GM21423 (cell line): ENCODE measurements around the gene IL18RAP.

Experiments
- ATAC-seq: cut with Tn5 transposase; IDR thresholded peaks from one replicate; pipeline ENCODE4 v1.9.1; 2021; ENCODE audit warnings: mild to moderate bottlenecking, moderate library complexity; ENCODE audit not compliant: unreplicated experiment

The IL18RAP gene, protein sequence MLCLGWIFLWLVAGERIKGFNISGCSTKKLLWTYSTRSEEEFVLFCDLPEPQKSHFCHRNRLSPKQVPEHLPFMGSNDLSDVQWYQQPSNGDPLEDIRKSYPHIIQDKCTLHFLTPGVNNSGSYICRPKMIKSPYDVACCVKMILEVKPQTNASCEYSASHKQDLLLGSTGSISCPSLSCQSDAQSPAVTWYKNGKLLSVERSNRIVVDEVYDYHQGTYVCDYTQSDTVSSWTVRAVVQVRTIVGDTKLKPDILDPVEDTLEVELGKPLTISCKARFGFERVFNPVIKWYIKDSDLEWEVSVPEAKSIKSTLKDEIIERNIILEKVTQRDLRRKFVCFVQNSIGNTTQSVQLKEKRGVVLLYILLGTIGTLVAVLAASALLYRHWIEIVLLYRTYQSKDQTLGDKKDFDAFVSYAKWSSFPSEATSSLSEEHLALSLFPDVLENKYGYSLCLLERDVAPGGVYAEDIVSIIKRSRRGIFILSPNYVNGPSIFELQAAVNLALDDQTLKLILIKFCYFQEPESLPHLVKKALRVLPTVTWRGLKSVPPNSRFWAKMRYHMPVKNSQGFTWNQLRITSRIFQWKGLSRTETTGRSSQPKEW

DNA sequence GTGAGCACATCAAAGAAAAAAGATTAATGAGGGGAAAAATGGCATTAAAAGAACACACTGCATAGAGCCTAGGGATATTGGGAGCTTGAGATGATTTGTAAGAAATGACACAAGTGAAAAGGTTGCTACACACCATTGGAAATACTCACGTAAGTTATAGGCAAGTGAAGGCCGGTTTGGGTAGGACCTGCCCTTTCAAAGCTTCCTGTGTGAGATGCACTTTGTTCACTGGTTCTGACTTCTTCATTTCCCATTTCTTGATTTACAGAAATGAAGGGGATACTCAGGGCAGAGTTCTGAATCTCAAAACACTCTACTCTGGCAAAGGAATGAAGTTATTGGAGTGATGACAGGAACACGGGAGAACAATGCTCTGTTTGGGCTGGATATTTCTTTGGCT is at the start of gene IL18RAP:
IL18RAP (plus strand) TSS at position 251 of the 400 bp plus-strand sequence; CDS start at position 369, 118 bp downstream.
- no peak for ATAC-seq

DNA sequence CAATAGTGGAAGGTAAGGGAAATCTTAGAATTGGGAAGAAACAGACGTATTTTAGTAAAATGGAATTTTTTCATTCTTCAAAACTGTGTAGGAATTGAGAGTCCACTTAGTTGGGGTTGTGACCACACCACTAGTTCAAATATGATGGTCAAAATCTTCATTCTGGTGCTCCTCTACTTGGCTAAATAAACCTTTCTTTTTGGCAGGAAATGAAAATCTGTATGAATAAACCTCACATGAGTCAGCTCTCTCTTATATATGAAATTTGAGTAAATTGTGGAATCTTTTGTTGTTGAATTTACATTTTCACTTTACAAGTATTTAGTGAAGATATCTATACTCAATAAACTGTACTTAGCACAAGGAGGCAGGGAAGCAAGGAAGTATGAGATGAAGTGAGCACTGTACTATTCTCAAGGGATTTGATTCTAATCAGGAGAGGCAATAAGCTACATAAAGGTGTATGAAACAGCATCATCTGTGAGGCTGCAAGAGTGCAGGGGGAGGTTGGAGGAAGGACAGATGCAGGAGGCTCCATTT is 46.8 kb upstream of the IL18RAP start:
- no peak for ATAC-seq

DNA sequence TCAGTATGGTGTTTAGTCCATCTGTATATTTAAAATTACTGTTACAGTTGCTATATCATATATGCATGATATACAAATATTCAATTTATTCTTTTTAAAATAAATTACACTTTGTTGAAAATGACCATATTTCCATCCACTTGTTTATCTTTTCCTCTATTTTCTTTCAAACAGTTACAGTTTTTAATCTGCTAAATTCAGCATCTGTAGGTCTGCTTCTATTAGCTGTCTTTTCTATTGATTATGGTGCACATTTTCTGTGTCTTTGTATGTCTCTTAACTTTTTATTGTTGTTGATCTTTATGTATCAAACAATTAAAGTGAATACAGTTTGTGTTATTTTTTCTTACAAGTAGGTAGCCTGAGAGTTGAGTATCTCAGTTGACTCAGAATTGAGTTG is 39.2 kb upstream of the IL18RAP start:
- ATAC-seq: no peak

DNA sequence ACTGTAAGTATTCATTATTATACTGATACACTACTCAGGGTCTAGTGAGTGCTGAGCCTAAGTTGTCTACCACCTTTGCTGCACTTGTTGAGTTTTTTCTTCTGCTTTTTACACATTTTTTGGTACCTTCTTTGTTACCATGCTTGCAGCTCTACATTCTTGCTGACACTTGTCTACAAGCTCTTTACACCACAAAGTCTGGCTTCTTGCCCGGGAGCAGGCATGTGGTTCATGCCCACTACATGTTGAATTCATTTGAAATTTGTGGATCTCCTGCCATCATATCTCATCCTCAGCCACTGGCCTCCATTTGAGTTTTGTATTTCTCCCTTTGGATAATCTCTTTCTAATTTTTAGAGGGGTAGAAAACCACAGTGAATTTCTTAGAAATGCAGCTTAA is 37.4 kb upstream of the IL18RAP start:
- no peak for ATAC-seq

DNA sequence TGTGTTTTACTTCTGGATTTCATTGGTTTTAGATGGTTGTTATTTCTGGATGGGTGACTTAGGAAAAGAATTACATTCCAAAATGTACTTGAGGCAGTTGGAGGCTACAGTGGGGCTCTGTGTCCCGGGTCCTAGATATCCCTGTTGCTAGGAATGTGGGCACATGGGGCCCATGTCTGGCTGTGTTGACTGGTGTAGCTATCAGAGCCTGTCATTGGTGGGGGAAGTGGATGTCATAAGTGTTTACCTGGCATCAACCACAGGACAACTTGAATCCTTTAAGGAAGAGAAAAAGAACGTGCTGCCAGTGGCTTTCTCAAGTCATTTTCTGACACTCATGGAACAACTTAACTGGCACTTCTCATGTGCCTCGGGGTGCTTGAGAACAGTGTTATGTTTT is 37.0 kb upstream of the IL18RAP start:
- no peak for ATAC-seq

DNA sequence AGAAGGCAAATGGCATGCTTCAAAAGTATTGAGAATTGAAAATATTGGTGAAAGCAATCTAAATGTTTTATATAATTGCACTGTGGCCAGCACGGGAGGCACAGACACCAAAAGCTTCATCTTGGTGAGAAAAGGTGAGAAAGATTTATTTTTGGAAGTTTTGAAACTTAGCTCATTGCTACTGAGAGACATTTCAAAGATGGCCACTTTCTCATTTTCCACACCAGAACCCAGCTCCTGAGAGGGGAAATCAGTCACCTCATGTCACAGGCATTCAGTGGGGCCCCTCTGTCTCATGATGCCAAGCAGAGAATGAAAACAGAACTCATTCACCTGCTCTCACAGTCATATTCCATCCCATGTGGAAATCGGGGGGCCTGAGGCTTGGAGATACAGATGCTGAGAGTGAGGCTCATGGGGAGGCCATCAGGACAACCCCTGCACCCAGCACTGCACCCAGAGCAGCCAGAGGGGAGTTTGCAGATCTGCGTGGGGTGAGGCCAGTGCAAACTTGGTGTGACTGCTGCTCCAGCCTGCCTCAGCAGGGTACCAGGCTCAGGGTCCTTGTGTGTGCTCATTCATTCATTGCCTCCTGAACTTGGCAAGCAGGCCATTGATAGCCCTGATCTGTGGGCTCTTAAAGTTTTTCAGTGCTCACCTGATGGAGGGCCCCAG is 36.0 kb upstream of the IL18RAP start:
- no peak for ATAC-seq

DNA sequence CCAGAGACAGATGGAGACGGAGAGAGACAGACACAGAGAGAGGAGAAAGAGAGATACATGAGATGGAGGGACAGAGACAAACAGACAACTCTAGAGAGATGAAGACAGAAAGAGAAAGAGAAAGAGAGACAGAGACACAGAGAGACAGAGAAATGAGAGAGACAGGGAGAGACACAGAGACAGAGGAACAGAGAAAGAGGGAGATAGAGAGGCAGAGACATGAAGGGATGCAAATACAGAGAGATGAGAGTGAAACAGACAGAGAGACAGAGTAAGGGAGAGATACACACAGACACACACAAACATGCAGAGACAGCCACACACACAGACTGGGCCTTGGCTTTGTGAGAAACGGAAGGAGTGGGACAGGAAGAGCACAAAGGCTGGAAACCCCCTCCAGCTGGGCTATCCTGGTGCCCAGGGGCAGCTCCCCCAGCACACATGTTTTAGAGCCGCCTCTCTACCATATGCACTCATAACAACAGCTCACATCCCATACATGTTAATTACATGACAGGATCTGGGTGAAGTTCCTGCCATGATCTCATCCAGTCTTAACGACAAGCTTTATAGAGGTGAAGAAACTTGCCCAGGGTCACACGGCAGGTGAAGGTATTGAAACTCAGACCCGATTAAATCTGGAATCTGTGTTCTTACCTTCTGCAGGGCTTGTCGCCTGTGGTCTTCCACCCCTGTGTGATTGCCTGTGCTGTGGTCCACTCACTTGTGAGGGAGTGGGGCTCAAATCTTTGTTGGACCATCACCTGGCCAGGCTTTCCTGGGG is 35.0 kb upstream of the IL18RAP start:
- peak; percentile 42 for ATAC-seq

DNA sequence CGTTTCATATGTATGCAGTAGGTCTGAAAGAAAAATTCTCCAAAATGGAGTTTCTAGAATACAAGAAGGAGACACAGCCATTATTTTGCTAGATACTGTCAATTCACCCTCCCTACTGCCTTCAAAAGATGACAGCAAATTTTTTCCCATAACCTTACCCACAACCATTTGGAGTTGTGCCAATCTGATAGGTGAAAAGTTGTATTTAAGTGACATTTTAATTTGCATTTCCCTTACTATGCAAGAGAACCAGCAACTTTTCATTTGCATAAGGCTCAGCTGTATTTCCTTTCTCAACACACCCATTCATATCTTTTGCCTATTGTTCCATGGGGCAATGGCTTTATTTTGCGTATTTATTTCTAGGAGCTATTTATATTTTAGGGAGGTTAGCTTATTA is 31.4 kb upstream of the IL18RAP start:
- ATAC-seq: no peak

DNA sequence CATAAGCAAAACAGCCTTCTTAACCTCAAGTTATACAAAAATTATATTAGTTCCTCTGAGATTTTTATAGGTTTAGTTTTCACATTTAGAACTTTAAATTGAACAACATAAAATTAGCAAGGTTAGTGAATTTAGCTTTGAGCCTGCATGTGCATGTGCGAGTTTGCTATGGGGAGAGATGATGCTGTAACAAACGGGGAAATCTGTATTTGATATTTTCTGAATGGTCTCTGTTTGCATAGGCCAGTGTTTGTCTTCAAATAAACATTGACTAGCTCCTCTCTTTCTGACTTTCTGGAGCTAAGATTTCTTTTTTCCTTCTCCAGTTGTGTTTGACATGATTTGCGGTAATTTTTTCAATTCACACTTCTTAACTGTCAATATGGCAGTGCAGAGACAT is 30.9 kb upstream of the IL18RAP start:
- no peak for ATAC-seq

DNA sequence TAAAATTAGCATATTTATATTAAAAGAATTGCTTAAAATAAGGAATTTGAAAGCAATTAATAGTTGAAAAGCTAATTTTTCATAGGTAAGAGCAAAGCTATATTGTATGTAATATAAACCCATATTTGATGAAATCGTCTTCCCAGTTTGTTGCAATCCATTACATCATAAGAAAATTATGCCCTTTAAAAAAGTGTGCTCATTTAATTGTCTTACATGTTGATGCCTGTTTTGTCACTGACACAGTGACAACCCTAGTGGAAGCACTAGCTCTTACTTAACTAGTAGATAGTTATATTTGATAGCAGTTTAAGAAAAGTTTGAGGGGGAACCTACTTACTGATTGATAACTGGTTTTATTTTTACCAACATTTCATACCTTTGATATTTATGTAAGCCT is 30.0 kb upstream of the IL18RAP start:
- no peak for ATAC-seq

DNA sequence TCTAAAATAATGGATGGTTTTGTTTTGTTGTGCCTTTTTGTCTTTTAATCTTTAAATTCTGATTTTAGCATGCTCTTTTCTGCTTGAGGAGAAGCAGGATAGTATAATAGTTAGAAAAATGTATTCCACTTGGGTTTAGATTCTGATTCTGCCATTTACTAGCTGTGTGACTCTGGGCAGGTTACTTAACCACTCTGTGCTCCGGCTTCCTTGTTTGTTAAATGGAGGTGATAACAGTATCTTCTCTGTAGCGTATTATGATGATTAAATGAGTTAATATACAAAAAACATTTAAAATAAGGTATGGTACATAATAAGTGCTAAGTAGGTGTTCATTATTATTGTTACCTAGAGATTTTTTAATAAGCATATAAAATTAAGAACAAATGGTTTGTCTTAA is 26.9 kb upstream of the IL18RAP start:
- ATAC-seq: no peak

DNA sequence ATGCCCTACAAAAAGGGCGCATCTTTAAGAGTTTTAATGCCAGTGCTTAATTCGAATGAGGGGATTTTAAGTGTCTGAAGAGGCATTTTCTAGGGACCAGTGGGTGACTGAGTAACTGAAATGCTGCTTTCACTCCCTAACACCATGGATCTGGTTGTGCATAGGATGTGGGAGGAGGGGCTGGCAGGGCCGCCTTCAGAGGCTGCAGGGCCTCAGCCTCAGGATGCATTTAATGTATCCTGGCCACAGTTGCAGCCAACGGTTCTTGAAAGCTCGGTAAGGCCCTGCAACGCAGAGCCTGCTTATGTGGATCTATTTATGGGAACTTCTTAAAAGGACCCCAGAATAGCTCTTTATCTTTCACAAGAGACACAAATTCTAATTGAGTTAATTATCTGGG is 25.8 kb upstream of the IL18RAP start:
- ATAC-seq: no peak

DNA sequence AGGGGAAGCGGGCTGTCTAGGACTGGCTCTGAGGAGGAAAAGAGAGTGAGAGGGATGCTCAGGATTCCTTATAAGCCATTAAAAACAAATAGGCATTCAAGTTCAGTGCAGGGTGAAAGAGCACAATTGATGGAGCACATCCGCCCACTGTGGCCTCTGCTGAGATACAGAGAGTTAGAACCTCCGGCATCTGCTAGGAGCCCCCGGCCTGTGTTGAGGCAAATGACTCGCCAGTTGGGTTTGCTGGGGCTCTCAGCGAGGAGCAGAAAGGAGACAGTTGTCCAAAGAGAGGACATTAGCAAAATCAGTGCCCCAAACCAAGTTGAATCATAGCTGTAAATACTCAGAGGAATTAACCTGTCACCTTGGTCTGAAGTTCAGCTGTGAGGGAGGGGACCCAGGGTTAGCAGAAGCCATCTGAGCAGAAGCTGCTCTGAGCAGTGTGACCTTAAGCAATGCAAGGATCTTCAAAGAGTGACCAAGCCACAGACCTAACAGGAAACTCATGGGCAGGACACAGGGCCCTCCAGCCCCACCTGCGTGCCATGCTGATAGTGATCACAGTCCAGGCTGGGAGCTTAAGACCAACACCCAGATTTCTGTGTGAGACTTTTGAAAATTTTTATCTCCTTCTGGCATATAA is 23.3 kb upstream of the IL18RAP start:
- no peak for ATAC-seq

DNA sequence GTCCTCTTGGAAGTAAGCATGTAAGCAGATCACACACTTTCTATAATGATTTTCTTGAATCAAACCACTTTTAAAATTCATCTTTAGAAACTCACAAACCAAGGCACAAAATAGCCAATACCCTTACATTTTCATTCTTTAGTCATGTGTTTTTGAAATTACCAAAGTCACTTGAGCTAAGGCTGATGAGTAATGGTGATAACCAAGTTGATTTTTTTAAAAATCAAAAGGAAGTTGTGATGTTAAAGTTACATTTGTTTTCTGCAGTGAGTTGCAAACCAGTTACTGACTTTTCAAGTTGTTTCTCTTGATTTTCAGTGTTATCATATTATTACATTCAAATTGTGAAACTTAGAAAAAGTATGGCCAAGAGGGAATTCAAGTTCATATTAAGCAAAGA is 21.5 kb upstream of the IL18RAP start:
- ATAC-seq: no peak

DNA sequence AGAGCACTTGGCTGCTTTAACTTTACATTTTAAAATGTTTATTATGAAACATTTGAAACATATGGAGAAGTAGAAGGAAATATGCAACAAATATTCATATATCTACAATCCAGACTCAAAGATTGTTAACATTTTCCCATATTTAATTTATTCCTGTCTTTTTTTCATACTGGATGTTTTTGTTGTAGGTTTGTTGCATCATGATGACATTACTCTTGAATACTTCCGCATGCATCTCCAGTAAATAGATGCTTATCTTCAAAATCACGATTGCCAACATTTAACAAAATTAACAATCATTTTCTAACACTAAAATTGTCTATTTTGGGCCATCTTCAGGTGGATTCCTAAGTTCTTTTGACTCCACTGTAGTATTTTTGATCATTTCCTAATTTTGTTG is 21.1 kb upstream of the IL18RAP start:
- no peak for ATAC-seq

DNA sequence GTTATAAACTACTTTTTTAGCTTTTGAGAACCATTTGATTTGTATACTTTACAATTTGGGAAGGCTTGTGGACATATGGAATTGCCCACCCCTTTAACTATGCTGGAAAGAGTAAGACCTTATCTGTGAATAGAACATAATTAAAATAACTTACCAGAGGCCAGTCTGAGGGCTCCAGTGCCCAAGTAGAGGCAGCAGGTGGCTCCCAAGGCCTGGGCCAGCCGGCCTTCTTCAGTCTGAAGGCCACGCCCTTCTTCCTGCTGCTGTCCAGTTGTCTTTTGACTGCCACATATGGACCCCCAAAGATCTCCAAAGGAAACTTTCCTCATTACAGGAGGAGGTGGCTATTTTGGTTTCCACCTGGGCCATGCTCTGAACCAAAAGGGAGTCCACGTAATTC is 12.0 kb upstream of the IL18RAP start:
- no peak for ATAC-seq

DNA sequence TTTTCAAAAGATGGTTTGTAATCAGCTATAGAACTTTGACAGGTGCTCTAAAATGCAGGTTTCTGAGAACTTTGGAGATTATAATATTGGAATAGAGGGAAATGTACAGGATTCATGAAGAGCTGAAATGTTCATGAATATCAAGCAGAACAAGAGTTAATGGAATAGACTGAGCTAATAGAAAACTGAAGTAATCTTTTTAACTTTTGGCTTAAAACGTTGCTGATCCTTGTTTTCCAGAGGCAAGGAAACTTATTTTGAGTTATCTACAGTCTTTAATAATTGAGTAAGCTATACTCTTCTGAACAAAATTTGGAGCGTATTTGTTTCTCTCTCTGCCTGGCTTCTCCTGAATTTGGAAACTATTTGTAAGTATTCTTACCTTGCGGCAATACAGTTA is 10.8 kb upstream of the IL18RAP start:
- ATAC-seq: no peak

DNA sequence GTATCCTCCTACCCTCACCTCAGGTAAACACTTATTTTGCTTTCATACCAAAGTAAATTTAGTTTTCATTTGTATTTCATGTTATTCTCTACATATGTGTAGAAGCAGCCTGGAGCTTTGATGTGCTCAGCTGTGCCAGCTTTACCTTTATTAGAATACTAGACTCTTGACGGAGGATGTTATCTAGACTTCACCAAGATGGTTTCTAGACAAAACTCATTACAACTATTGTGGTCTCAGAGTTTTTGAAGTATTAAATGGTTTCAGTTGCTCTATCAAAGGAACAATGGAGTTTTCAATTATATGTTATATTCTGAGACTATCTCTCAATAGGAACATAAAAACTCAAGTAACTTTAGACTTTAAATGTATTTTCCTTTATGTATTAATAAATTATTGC is 5.0 kb upstream of the IL18RAP start:
- peak; percentile 62 for ATAC-seq

DNA sequence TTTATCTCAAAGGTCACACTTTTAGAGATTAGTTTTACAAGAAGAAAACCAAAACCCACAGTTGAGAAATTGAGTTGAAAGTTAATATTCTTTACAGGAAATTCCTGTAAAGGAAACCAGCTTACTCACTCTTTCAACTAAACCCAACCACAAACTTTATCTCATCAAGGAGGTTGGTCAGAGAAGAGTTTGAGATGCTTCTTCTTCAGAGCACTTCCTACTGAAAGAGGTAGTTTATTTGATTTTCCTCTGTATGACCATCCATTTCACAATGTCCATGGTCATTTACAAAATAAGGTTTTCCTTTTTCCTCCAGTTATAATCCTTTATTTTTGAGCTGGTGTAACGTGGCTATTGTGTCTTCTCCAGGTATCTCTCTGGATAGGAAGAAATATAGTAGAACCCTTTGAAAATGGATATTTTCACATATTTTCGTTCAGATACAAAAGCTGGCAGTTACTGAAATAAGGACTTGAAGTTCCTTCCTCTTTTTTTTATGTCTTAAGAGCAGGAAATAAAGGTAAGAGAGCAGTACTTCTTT is 4.5 kb upstream of the IL18RAP start:
- ATAC-seq: peak; percentile 88

DNA sequence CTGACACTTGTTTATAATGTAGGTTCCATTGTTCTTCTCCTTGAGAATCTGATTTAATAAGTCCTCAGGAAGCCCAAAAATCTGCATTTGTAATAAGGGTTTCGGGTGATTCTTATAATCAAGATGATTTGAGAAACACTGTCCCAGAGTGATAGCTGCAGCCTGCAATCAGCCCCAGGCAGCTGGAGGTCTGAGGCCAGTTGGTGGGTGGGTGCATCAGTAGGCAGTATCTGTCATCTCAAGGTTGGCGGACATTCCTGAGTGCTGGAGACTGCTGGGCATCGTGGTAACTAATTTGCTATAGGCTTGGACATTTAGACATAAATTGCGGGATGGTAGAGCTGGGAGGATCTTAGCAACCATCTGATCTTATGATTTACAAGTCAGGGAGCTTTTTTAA is 2.7 kb upstream of the IL18RAP start:
- ATAC-seq: no peak
